ENCODE data around the gene CDH4.

Gene CDH4

DNA sequence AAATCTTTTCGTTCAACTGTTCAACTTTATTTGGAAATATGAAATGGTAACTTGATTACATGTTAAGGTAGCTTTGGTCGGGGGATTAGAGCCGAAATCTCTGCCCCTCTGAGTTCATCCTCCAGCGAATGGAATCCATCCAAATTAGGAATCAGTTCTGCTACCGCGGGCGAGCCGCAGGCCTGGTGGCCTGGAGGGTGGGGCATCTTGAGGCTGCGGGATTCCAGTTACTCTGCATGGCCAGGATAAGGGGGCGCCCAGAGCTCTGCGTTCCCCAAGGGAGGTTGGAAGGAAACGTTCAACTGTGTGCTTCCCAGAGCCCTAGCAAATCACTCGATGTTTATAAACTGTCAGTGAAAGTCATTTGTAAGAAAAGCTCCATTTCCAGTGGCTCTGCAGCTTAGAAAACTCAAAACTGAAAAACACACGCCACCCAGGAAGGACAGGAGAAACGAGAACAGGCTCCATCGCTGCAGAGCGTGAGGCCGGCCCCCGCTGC, 551.4 kb downstream of the CDH4 start:
- DNase-seq = no peak

- peak; percentile 4 for DNase-seq
These were observed 552.1 kb downstream of the CDH4 start for GRCh38 chr20:61803915-61804751.

DNA sequence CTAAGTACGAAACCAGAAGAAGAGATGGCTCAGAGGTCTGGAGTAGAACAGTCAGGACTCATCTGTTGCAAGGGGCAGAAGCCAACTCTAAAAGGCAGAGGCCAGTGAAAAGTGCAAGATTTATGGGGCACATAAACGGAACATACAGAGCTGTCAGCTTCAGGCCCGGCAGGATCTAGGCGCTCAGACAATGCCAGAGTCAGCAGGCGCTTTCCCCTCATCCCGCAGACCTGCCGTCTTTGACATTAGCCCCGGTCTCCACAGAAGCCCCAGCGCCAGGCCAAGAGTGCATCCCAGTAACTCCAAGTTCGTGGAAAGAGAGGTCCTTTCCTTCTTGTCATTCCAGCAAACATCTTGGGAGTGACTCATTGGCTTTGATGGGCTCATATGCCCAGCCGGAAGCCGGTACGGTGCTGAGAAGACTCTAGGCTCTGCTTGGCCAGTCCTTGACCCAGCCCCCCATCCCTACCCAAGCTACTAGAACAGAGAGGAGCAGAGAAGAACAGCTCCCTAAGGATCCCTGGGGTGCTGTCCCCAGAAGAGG, 552.8 kb downstream of the CDH4 start:
- peak; percentile 9 for DNase-seq

GRCh38 chr20:61805365-61805764, 553.3 kb downstream of the CDH4 start:
- no peak for DNase-seq

DNA sequence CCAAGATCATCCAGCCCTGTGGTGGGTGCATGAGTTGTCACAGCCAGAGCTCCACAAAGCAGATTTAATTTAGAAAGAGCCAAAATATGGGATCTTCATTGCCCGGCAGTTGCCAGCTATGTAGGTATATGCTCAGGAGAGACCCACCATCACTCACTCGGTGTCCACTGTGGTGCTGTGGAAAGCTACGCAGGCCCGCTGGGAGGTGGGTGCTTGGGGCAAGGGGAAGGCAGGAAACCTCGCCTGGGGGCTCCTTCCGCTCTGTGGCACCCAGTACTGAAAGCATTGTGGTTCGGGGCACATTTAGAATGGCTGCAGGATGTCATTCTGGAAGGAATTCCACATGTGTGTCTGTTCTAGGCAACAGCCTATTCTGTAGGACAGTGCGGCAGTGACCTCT, 553.7 kb downstream of the CDH4 start:
- no peak for DNase-seq

GRCh38 chr20:61806314-61806713, 554.3 kb downstream of the CDH4 start:
- DNase-seq = no peak

DNA sequence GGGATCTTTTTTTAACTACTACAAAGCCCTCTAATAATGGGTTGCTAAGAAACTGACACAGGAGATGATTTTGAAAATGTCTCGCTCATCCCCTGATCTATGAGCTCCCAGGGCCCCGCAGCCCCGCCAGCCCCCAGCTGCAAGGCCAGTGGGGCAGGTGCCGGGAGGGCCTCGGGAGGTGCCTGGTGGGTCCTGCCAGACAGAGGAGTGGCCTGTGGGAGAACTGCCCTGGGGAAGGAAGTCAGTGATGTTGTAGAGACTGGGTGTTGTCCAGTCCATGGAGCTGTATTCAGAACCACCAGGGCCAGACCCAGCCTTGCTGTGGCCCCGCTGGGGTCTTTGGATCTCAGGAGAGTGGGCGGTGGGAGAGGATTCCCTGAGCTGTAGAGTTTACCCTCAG, 554.9 kb downstream of the CDH4 start:
- no peak for DNase-seq

- no peak for DNase-seq
These were observed 555.6 kb downstream of the CDH4 start for GRCh38 chr20:61807471-61808160.

DNA sequence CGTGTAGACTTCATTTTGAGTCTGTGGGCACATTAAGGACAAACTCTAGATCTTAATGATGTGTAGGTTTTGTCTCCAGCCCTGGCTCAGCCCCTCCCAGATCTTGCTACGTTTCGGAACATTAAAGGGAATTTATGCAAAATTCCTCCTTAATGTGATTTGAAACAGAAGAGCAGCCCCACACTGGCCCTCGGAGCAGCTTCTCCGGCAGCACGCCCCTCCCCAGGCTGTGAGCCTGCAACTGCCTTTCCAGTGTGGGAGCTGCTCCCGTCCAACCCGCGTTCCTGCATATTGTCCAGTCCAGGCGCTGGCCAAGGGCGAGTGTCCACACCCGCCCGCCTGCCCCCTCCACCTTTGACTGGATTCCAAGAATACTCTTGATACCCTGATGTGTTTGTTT, 556.4 kb downstream of the CDH4 start:
- DNase-seq = no peak

GRCh38 chr20:61809006-61809770, 557.1 kb downstream of the CDH4 start:
- DNase-seq = no peak

DNA sequence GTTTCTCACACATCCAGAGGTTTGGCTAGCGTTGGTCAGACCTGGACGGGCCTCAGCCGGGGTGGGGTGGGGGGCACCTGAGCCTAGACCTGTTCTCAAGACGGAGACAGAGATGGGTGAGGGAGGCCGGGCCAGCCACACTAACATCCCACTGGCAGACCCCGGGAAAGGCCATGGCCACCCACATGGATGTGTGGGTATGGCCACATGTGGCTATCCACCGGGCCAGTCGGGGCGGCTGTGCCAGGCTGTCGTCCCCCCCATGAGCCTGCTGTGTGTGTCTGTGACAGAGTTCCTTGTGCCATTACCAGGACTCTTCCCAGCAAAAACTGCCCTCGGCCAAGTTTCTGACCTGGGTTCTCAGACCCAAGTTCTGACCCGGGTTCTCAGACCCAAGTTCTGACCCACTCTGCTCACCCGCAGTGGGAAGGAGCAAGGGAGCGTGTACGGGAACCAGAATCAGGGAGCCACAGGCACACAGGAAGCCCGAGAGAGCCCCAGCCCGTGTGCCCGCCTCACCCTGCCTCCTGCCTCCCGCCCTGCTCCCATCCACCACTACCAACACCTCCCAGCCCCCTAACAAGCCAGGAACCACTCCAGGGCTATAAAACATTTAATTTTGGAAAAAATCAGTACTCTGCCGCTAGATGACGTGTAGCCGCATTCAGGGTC, 558.1 kb downstream of the CDH4 start:
- DNase-seq = no peak

GRCh38 chr20:61810738-61811135, 558.7 kb downstream of the CDH4 start:
- no peak for DNase-seq

GRCh38 chr20:61811166-61811565, 559.1 kb downstream of the CDH4 start:
- DNase-seq = no peak

GRCh38 chr20:61812121-61812844, 560.2 kb downstream of the CDH4 start:
- no peak for DNase-seq

DNA sequence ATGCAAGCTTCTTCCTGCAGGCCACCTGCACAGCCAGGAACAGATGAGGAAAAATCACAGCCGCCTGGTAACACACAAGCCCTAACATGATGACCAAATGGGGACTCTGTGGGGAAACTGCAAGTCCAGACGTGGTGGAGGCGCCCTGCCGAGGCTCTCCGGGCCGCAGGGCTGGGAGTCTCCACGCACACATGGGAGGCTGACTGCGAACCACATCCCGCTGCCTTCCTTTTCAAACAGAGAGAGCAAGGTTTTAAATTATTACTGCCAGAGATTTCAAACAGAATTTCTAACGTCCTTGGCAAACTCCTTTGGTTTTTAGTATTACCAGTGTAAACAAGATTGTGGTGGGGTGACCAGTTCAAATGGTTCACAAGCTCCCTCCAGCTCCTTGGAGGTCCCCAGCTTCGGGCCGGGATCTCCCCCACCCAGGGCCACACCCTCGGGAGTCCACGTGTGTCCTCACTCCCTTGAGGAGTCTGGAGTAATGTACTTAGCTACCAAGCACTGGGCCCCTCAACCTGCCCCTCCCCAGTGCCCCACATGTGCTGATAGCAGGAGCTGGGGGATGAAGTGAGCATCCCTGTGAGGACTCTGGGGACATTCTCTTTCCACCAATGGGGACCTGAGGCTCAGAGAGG, 560.9 kb downstream of the CDH4 start:
- DNase-seq = no peak

DNA sequence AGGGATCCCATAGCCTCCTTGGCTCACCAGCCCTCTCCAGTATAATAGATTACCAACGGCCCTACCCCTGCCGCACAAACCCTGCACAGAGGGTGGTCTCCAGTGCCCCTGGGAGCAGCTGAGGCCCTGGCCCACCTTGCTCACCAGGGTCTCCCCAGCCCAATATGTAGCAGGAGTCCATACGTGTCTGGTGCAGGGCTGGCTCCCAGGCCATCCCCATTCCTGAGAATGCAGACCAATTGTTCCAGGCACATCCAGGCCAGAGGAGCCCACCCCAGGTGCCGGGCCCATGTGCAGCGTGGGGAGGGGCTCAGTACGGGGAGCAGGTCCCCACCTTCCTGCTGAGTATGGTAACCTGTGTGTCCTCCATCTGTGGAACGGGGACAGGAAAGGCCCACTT, 561.7 kb downstream of the CDH4 start:
- DNase-seq = no peak

DNA sequence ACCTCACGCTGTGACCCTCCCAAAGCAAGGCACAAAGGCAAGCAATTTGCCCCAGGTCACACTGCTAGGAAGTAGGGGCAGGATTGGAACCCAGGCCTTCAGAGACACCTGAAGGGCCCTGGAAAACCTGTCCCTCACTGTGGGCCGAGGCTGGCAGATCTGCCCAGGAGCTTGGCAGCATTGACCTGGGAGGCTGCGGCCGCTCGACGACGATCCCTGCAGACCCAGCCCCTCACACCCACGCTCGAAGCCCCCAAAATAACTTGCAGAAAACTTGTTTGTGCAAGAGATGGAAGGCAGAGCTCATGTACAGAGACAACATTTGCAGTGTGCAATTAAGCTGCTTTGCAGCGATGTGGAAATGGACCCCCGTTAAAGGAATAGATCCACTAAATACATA, 562.2 kb downstream of the CDH4 start:
- DNase-seq = no peak

- DNase-seq = no peak
These were observed 562.7 kb downstream of the CDH4 start for GRCh38 chr20:61814726-61815125.

- no peak for DNase-seq
These were observed 563.1 kb downstream of the CDH4 start for GRCh38 chr20:61815176-61815575.

DNA sequence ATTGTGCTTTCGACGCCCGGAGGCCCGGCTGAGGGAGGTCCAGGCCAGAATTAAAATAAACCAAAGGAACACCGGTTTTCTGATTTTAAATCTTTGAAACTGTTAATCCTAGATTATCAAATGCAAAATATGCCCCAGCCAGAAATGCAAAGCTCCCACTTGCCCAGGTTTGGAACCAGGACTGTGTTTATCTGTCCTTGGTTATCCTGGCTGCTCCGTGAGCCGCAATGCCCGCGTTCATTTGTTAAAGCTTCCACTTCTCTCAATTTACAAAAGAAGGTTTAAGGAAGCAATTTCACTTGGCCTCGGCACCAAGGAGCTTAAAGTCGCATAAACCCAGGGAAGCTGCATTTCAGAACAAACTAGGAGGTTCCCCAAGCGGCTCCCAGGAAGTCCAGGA, 563.6 kb downstream of the CDH4 start:
- no peak for DNase-seq
